H9 (cell line): ENCODE data around the gene FGB. TPM values are rescaled to one million over a fixed set of nuclear protein-coding genes. Genes with fewer than 3 reads are reported as not detected.

ENCODE experiments used
- DNase-seq: peaks from one replicate; pipeline ENCODE4 v3.0.0-alpha.2; 2017
- H2AFZ ChIP-seq: one replicate; pipeline ENCODE4 v1.6.1; 2013; ENCODE audit warnings: mild to moderate bottlenecking, low read length, control low read depth, moderate library complexity
- H2AK5ac ChIP-seq: 2 replicates; pipeline ENCODE4 v1.6.1; 2013; ENCODE audit warnings: low read length, control low read depth, mixed read lengths; ENCODE audit not compliant: insufficient read length
- H2BK120ac ChIP-seq: one replicate; pipeline ENCODE4 v1.6.1; 2013; ENCODE audit warnings: low read depth, mild to moderate bottlenecking, low read length, control low read depth, inconsistent platforms; ENCODE audit not compliant: poor library complexity, severe bottlenecking
- H2BK12ac ChIP-seq: 2 replicates; pipeline ENCODE4 v1.6.1; 2013; ENCODE audit warnings: low read length, control low read depth, mixed read lengths, low read depth; ENCODE audit not compliant: insufficient read length
- H2BK15ac ChIP-seq: 2 replicates; pipeline ENCODE4 v1.6.1; 2013; ENCODE audit warnings: low read depth, low read length, control low read depth
- H2BK20ac ChIP-seq: one replicate; pipeline ENCODE4 v1.6.1; 2013; ENCODE audit warnings: low read depth, mild to moderate bottlenecking, low read length, control low read depth, inconsistent platforms; ENCODE audit not compliant: poor library complexity, severe bottlenecking
- H2BK5ac ChIP-seq: 2 replicates; pipeline ENCODE4 v1.6.1; 2013; ENCODE audit warnings: low read length, control low read depth, mixed read lengths; ENCODE audit not compliant: insufficient read length
- H3K14ac ChIP-seq: 2 replicates; pipeline ENCODE4 v1.6.1; 2013; ENCODE audit warnings: low read length, control low read depth; ENCODE audit not compliant: insufficient read depth
- H3K18ac ChIP-seq: 2 replicates; pipeline ENCODE4 v1.6.1; 2013; ENCODE audit warnings: low read depth, mild to moderate bottlenecking, mixed read lengths, low read length, control low read depth; ENCODE audit not compliant: insufficient read length
- H3K23ac ChIP-seq: 2 replicates; pipeline ENCODE4 v1.6.1; 2013; ENCODE audit warnings: low read length, control low read depth, mixed read lengths, low read depth; ENCODE audit not compliant: insufficient read length
- H3K23me2 ChIP-seq: 2 replicates; pipeline ENCODE4 v1.6.1; 2013; ENCODE audit warnings: low read depth, mild to moderate bottlenecking, mixed read lengths, low read length, control low read depth; ENCODE audit not compliant: insufficient read length, poor library complexity, severe bottlenecking
- H3K27ac ChIP-seq: 2 replicates; pipeline ENCODE4 v1.5.1; 2013; ENCODE audit warnings: low read length, control low read depth, mixed read lengths, low read depth; ENCODE audit not compliant: insufficient read length
- H3K27me3 ChIP-seq: 2 replicates; pipeline ENCODE4 v1.6.1; 2013; ENCODE audit warnings: low read length, control low read depth, inconsistent platforms; ENCODE audit not compliant: insufficient read depth
- H3K4ac ChIP-seq: 2 replicates; pipeline ENCODE4 v1.6.1; 2013; ENCODE audit warnings: low read depth, mild to moderate bottlenecking, control low read depth, inconsistent platforms, low read length, moderate library complexity
- H3K4me1 ChIP-seq: 2 replicates; pipeline ENCODE4 v1.6.1; 2013; ENCODE audit warnings: low read length, control low read depth, inconsistent platforms; ENCODE audit not compliant: insufficient read depth
- H3K4me2 ChIP-seq: 2 replicates; pipeline ENCODE4 v1.6.1; 2013; ENCODE audit warnings: low read length, control low read depth, mixed read lengths; ENCODE audit not compliant: insufficient read length, insufficient read depth
- H3K56ac ChIP-seq: 2 replicates; pipeline ENCODE4 v1.6.1; 2013; ENCODE audit warnings: low read depth, mild to moderate bottlenecking, mixed read lengths, low read length, control low read depth; ENCODE audit not compliant: insufficient read length
- H3K79me1 ChIP-seq: 2 replicates; pipeline ENCODE4 v1.6.1; 2013; ENCODE audit warnings: low read depth, mild to moderate bottlenecking, moderate library complexity, low read length, control low read depth, inconsistent platforms; ENCODE audit not compliant: insufficient read depth, poor library complexity, severe bottlenecking
- H3K79me2 ChIP-seq: 2 replicates; pipeline ENCODE4 v1.6.1; 2013; ENCODE audit warnings: low read length, control low read depth, inconsistent platforms; ENCODE audit not compliant: insufficient read depth
- H3K9ac ChIP-seq: 2 replicates; pipeline ENCODE4 v1.6.1; 2013; ENCODE audit warnings: low read length, control low read depth, mixed read lengths; ENCODE audit not compliant: insufficient read length; ENCODE audit errors: extremely low read depth
- H3K9me3 ChIP-seq: one replicate; pipeline ENCODE4 v1.6.1; 2013; ENCODE audit warnings: low read depth, low read length, inconsistent platforms; ENCODE audit not compliant: control insufficient read depth
- H3T11ph ChIP-seq: one replicate; pipeline ENCODE4 v1.6.1; 2013; ENCODE audit warnings: mild to moderate bottlenecking, low read length, control low read depth, inconsistent platforms
- H4K20me1 ChIP-seq: one replicate; pipeline ENCODE4 v1.6.1; 2013; ENCODE audit not compliant: control insufficient read depth, insufficient read length, insufficient read depth
- H4K5ac ChIP-seq: 2 replicates; pipeline ENCODE4 v1.6.1; 2013; ENCODE audit warnings: low read depth, mild to moderate bottlenecking, mixed read lengths, low read length, control low read depth; ENCODE audit not compliant: insufficient read length
- H4K8ac ChIP-seq: replicated peaks from 2 replicates; pipeline ENCODE4 v1.6.1; 2013; ENCODE audit warnings: low read length, control low read depth, mixed read lengths, low read depth; ENCODE audit not compliant: insufficient read length
- H4K91ac ChIP-seq: 2 replicates; pipeline ENCODE4 v1.6.1; 2013; ENCODE audit warnings: low read depth, mild to moderate bottlenecking, moderate library complexity, mixed read lengths, low read length, control low read depth; ENCODE audit not compliant: insufficient read length
- H3K27ac Mint-ChIP-seq, 3 experiments: 2 replicates in 2 of 3; 3 replicates in 1 of 3; pipeline ENCODE4 v1.8.0; 2020 to 2021; ENCODE audit warnings: mixed read lengths in 3 of 3, mild to moderate bottlenecking in 1 of 3, moderate library complexity in 1 of 3
- H3K27me3 Mint-ChIP-seq: 2 replicates; pipeline ENCODE4 v1.8.0; 2021; ENCODE audit warnings: low read depth, mild to moderate bottlenecking, moderate library complexity, mixed read lengths
- H3K36me3 Mint-ChIP-seq, 3 experiments: 2 replicates in 2 of 3; 3 replicates in 1 of 3; pipeline ENCODE4 v1.8.0; 2020 to 2021; ENCODE audit warnings: low read depth in 3 of 3, mixed read lengths in 3 of 3; ENCODE audit not compliant: insufficient read depth in 1 of 3
- H3K4me1 Mint-ChIP-seq, 2 experiments: 2 replicates each; pipeline ENCODE4 v1.8.0; 2020; ENCODE audit warnings: mixed read lengths in 2 of 2
- H3K4me3 Mint-ChIP-seq, 2 experiments: 2 replicates in 1 of 2; 3 replicates in 1 of 2; pipeline ENCODE4 v1.8.0; 2020 to 2021; ENCODE audit warnings: mild to moderate bottlenecking in 2 of 2, mixed read lengths in 2 of 2, moderate library complexity in 1 of 2
- H3K9me3 Mint-ChIP-seq, 2 experiments: 2 replicates in 1 of 2; 3 replicates in 1 of 2; pipeline ENCODE4 v1.8.0; 2020; ENCODE audit warnings: mild to moderate bottlenecking in 2 of 2, mixed read lengths in 2 of 2, moderate library complexity in 1 of 2
- CTCF ChIP-seq: fragments of 200-600 bp; sonication (generic); conservative IDR thresholded peaks from 3 replicates; pipeline ENCODE4 v1.8.0; 2021; ENCODE audit warnings: antibody characterized with exemption, mild to moderate bottlenecking
- WGBS: extraction: QIAGEN DNeasy Blood & Tissue Kit; methylation state at CpG from one replicate; pipeline ENCODE4 v1.1.7; 2013; ENCODE audit warnings: missing lambda C conversion rate, low lambda C conversion rate, mixed read lengths; ENCODE audit not compliant: insufficient read length; ENCODE audit errors: extremely low coverage; 5-methylcytosine and 5-hydroxymethylcytosine counted together
- total RNA-seq: library from RNA; stranded (reverse); gene quantifications from 2 replicates; pipeline ENCODE4 v1.2.1, GENCODE V29; 2021

Gene FGB
- total RNA-seq, 1 experiment from 2014 or later: not detected

DNA sequence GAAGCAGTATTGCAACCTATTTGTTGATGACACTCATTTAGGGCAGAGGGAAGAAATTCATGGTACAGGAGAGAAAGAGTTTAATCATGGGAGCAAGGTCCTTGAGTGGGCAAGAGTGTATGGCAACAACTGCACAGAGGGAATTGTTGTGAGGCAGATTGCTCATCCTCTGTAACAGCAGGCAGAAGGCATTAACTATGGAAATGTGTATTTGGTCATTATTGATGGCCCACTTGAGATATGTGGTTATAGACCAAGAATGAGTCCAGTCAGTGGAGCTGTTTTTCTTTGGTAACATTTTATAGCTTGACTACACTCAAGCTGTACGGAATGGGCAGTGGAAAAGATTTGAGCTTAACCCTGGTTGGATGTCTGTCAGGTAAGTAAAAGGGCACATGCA, 28.5 kb upstream of the FGB start:
- Mint-ChIP-seq H3K4me1 (no peaks in the 10 kb centered on the region), H3K9me3 (no peaks in the 10 kb centered on the region), H3K27ac (peak overlapping the region in 1 of 3 experiments; percentile 55; a peak in 2 of 7 replicates), H3K36me3 (peaks cover 8 to 21% (median 11%) of the 10 kb centered on the region in 3 experiments; a peak in 5 of 7 replicates), H3K27me3 (no peaks in the 10 kb centered on the region), H3K4me3 (no peak overlapping the region)
- Histone ChIP-seq H3K9me3 (no peaks in the 10 kb centered on the region), H3K14ac (no peak overlapping the region), H2BK5ac (no peak overlapping the region), H2BK12ac (no peak overlapping the region), H4K20me1 (no peaks in the 10 kb centered on the region), H3K79me1 (no peaks in the 10 kb centered on the region), H3K4me1 (no peaks in the 10 kb centered on the region), H3K79me2 (no peaks in the 10 kb centered on the region), H3T11ph (no peak overlapping the region), H2BK120ac (no peak overlapping the region), H3K4me2 (no peak overlapping the region), H3K56ac (no peak overlapping the region), H4K8ac (no peak overlapping the region), H4K5ac (no peak overlapping the region), H2BK20ac (no peak overlapping the region), H4K91ac (no peak overlapping the region), H3K18ac (no peak overlapping the region), H3K9ac (no peak overlapping the region), H2AK5ac (no peak overlapping the region), H2BK15ac (no peak overlapping the region), H3K27ac (no peak overlapping the region), H3K27me3 (no peaks in the 10 kb centered on the region), H3K23me2 (no peaks in the 10 kb centered on the region), H3K4ac (no peak overlapping the region), H3K23ac (no peak overlapping the region), H2AFZ (no peak overlapping the region)
- DNase-seq: no peak
- no peak for TF ChIP-seq CTCF
- WGBS: no CpG with 5 or more reads among the region's 1 CpG
